DND-41 (cell line): Measurements from ENCODE around the gene EIF1.

Experiments used
- ATAC-seq: fragments of 200-7000 bp; cut with Tn5 transposase; 3 replicates; pipeline ENCODE4 v1.9.1; 2021; ENCODE audit warnings: low read depth; ENCODE audit not compliant: insufficient read depth
- DNase-seq: peaks from one replicate; pipeline ENCODE4 v3.0.0-alpha.2; 2020
- H2AFZ ChIP-seq: 2 replicates; pipeline ENCODE4 v1.6.0; 2012; ENCODE audit warnings: low read depth, low read length
- H3K27ac ChIP-seq: 2 replicates; pipeline ENCODE4 v1.5.1; 2012; ENCODE audit warnings: low read length, inconsistent platforms
- H3K27me3 ChIP-seq: fragments of 200-600 bp; sonication (generic); 2 replicates; pipeline ENCODE4 v1.6.0; 2012; ENCODE audit warnings: low read length, mild to moderate bottlenecking, inconsistent platforms; ENCODE audit not compliant: insufficient read depth, poor library complexity
- H3K36me3 ChIP-seq: 2 replicates; pipeline ENCODE4 v1.5.1; 2012; ENCODE audit warnings: low read length, inconsistent platforms; ENCODE audit not compliant: insufficient read depth
- H3K4me1 ChIP-seq: 2 replicates; pipeline ENCODE4 v1.5.1; 2012; ENCODE audit warnings: mild to moderate bottlenecking, low read length; ENCODE audit not compliant: insufficient read depth
- H3K4me2 ChIP-seq: 2 replicates; pipeline ENCODE4 v1.6.0; 2012; ENCODE audit warnings: mild to moderate bottlenecking, moderate library complexity, low read length, inconsistent platforms; ENCODE audit not compliant: insufficient read depth
- H3K4me3 ChIP-seq, 2 experiments: fragments of 200-600 bp in 1 of 2; shearing (Covaris generic) in 1 of 2; 2 replicates each; pipeline ENCODE4 v1.5.1; 2012 to 2016; ENCODE audit warnings: inconsistent platforms in 2 of 2, low read length in 2 of 2, mild to moderate bottlenecking in 2 of 2, low read depth in 1 of 2, moderate library complexity in 1 of 2
- H3K79me2 ChIP-seq: 2 replicates; pipeline ENCODE4 v1.6.0; 2012; ENCODE audit warnings: low read length, inconsistent platforms; ENCODE audit not compliant: insufficient read depth
- H3K9ac ChIP-seq: 2 replicates; pipeline ENCODE4 v1.6.0; 2012; ENCODE audit warnings: low read depth, mild to moderate bottlenecking, inconsistent platforms, low read length, moderate library complexity
- H3K9me3 ChIP-seq: 2 replicates; pipeline ENCODE4 v1.5.1; 2012; ENCODE audit warnings: low read length, moderate library complexity, mild to moderate bottlenecking, inconsistent platforms; ENCODE audit not compliant: insufficient read depth, severe bottlenecking
- H4K20me1 ChIP-seq: 2 replicates; pipeline ENCODE4 v1.6.0; 2012; ENCODE audit warnings: low read length; ENCODE audit not compliant: insufficient read depth
- CTCF ChIP-seq: IDR thresholded peaks from 2 replicates; pipeline ENCODE4 v1.5.1; 2012; ENCODE audit warnings: borderline replicate concordance, low read length, moderate library complexity, mild to moderate bottlenecking; ENCODE audit not compliant: poor library complexity, severe bottlenecking; ENCODE audit errors: extremely low read depth
- EZH2 ChIP-seq: IDR thresholded peaks from 3 replicates; pipeline ENCODE4 v1.6.1; 2012; ENCODE audit warnings: borderline replicate concordance, low read depth, mild to moderate bottlenecking, moderate library complexity, low read length, inconsistent platforms; ENCODE audit not compliant: severe bottlenecking

The EIF1 gene

GRCh38 chr17:41689497-41690299, 1.0 kb downstream of the EIF1 start:
- peak; percentile 64 for DNase-seq

GRCh38 chr17:41690497-41690896, 1.8 kb downstream of the EIF1 start:
- DNase-seq, result no peak
- H3K4me3 ChIP-seq, result peak overlapping the region; percentile 77 to 90; a peak in 2 of 4 replicates

More at GRCh38 chr17:41689497-41690299, 1.0 kb downstream of the EIF1 start:
- peak overlapping the region; percentile 98 for H3K9ac ChIP-seq
- H3K4me2 ChIP-seq, result peak overlapping the region; percentile 74
- peak; percentile 74 for TF ChIP-seq CTCF
- TF ChIP-seq EZH2, result no peak
- peak overlapping the region; percentile 97 for H3K27ac ChIP-seq
- H3K79me2 ChIP-seq, result peaks cover 26% of the 10 kb centered on the region
- H2AFZ ChIP-seq, result no peak overlapping the region
- no peak for ATAC-seq
- peaks cover 40% of the 10 kb centered on the region for H4K20me1 ChIP-seq
- peaks cover 47% of the 10 kb centered on the region for H3K36me3 ChIP-seq
- H3K4me3 ChIP-seq, result peak overlapping the region; percentile 77 to 90
- no peaks in the 10 kb centered on the region for H3K9me3 ChIP-seq
- H3K4me1 ChIP-seq, result peaks cover 27% of the 10 kb centered on the region
- no peaks in the 10 kb centered on the region for H3K27me3 ChIP-seq

GRCh38 chr17:41691031-41691777, 2.5 kb downstream of the EIF1 start:
- Histone ChIP-seq H3K9me3 (no peaks in the 10 kb centered on the region), H4K20me1 (peaks cover 40% of the 10 kb centered on the region), H3K9ac (no peak overlapping the region), H3K4me1 (peaks cover 27% of the 10 kb centered on the region), H3K79me2 (peaks cover 26% of the 10 kb centered on the region), H2AFZ (no peak overlapping the region), H3K4me3 (peak overlapping the region in 1 of 2 experiments; percentile 2; a peak in 1 of 4 replicates), H3K4me2 (peak overlapping the region; percentile 74; the same call in 1 of the 2 replicates), H3K27me3 (no peaks in the 10 kb centered on the region), H3K27ac (no peak overlapping the region), H3K36me3 (peaks cover 55% of the 10 kb centered on the region)
- no peak for ATAC-seq
- TF ChIP-seq CTCF (no peak), EZH2 (no peak)
- no peak for DNase-seq

More at GRCh38 chr17:41690497-41690896, 1.8 kb downstream of the EIF1 start:
- Histone ChIP-seq H3K27me3 (no peaks in the 10 kb centered on the region), H3K36me3 (peaks cover 55% of the 10 kb centered on the region), H3K9me3 (no peaks in the 10 kb centered on the region), H3K79me2 (peaks cover 26% of the 10 kb centered on the region), H3K4me2 (peak overlapping the region; percentile 74), H3K9ac (peak overlapping the region; percentile 98), H3K27ac (peak overlapping the region; percentile 97), H2AFZ (no peak overlapping the region), H3K4me1 (peaks cover 27% of the 10 kb centered on the region), H4K20me1 (peaks cover 40% of the 10 kb centered on the region)
- no peak for ATAC-seq
- TF ChIP-seq CTCF (no peak), EZH2 (no peak)
